Stimulated activated CD8-positive, alpha-beta memory T cell treated with anti-CD3 and anti-CD28 coated beads, Interleukin-4, amount 100 ng/mL, for 48 hours (primary cell): ENCODE results near the gene NEK10.
"Not testable (repeated sequence)": the region's sequence is repeated elsewhere in the genome, so short reads cannot be mapped to it uniquely, and the experiment has no call there.

Source experiments
- DNase-seq: peaks from one replicate; pipeline ENCODE4 v3.0.0-alpha.2; 2020

Gene NEK10

GRCh38 chr3:27349832-27350231 is 19.4 kb downstream of the NEK10 start:
- no peak for DNase-seq

- DNase-seq, result no peak
Observed at GRCh38 chr3:27345959-27346865, 23.0 kb downstream of the NEK10 start.

- no peak for DNase-seq
Observed at GRCh38 chr3:27345493-27345892, 23.7 kb downstream of the NEK10 start.

GRCh38 chr3:27345045-27345444 is 24.1 kb downstream of the NEK10 start:
- no peak for DNase-seq

- no peak for DNase-seq
Observed at GRCh38 chr3:27344192-27344591, 25.0 kb downstream of the NEK10 start.

- DNase-seq, result no peak
Observed at GRCh38 chr3:27342267-27342666, 26.9 kb downstream of the NEK10 start.

- DNase-seq, result no peak
Observed at GRCh38 chr3:27340534-27340933, 28.6 kb downstream of the NEK10 start.

GRCh38 chr3:27335571-27335970 is 33.6 kb downstream of the NEK10 start:
- DNase-seq, result no peak

GRCh38 chr3:27333843-27334242 is 35.3 kb downstream of the NEK10 start:
- DNase-seq, result no peak

GRCh38 chr3:27328982-27329762 is 40.0 kb downstream of the NEK10 start:
- DNase-seq, result not testable (repeated sequence)

- no peak for DNase-seq
Observed at GRCh38 chr3:27326629-27327545, 42.3 kb downstream of the NEK10 start.

GRCh38 chr3:27326202-27326601 is 43.0 kb downstream of the NEK10 start:
- no peak for DNase-seq

GRCh38 chr3:27325419-27325818 is 43.8 kb downstream of the NEK10 start:
- no peak for DNase-seq

GRCh38 chr3:27324686-27325085 is 44.5 kb downstream of the NEK10 start:
- no peak for DNase-seq

- no peak for DNase-seq
Observed at GRCh38 chr3:27323087-27323570, 46.1 kb downstream of the NEK10 start.

- DNase-seq, result no peak
Observed at GRCh38 chr3:27322634-27323033, 46.5 kb downstream of the NEK10 start.

- DNase-seq, result no peak
Observed at GRCh38 chr3:27319847-27320526, 49.2 kb downstream of the NEK10 start.

GRCh38 chr3:27319304-27319703 is 49.9 kb downstream of the NEK10 start:
- DNase-seq, result no peak

- no peak for DNase-seq
Observed at GRCh38 chr3:27317096-27317495, 52.1 kb downstream of the NEK10 start.

- no peak for DNase-seq
Observed at GRCh38 chr3:27315003-27315402, 54.2 kb downstream of the NEK10 start.

- no peak for DNase-seq
Observed at GRCh38 chr3:27312044-27312668, 57.0 kb downstream of the NEK10 start.

- no peak for DNase-seq
Observed at GRCh38 chr3:27311400-27311799, 57.8 kb downstream of the NEK10 start.
